Measurements from ENCODE around the gene PTGDS.

DNA sequence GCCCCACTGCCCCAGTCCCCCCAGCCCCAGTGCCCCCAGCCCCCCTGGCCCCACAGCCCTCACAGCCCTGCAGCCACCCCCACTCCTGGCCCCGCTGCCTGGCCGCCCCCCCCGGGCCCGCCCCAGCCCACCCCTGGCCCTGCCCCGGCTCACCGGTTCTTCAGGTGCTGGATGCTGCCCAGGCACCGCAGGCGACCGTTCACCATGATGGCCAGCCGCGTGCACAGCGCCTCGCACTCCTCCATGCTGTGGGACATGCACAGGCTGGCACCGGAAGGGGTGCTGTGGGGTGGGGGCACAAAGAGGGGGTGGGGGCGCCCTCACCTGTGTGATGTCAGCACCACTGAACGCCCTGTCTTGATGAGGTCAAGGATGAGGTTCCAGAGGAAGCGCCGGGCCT, 31.9 kb downstream of the PTGDS start:
- no peak for TF ChIP-seq EZH2 (IDR thresholded peaks at IDR 0.05; ENCODE audit: insufficient read depth, low read length)
- TF ChIP-seq, protein P1, sequence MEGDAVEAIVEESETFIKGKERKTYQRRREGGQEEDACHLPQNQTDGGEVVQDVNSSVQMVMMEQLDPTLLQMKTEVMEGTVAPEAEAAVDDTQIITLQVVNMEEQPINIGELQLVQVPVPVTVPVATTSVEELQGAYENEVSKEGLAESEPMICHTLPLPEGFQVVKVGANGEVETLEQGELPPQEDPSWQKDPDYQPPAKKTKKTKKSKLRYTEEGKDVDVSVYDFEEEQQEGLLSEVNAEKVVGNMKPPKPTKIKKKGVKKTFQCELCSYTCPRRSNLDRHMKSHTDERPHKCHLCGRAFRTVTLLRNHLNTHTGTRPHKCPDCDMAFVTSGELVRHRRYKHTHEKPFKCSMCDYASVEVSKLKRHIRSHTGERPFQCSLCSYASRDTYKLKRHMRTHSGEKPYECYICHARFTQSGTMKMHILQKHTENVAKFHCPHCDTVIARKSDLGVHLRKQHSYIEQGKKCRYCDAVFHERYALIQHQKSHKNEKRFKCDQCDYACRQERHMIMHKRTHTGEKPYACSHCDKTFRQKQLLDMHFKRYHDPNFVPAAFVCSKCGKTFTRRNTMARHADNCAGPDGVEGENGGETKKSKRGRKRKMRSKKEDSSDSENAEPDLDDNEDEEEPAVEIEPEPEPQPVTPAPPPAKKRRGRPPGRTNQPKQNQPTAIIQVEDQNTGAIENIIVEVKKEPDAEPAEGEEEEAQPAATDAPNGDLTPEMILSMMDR (IDR thresholded peaks at IDR 0.05; ENCODE audit: insufficient read depth, low read depth, low read length) = no peak
